OCI-LY7 (cell line): ENCODE measurements around the gene DPM3. TPM values are rescaled to one million over a fixed set of nuclear protein-coding genes. Genes with fewer than 3 reads are reported as not detected.

Source experiments
- BruUV-seq: library from RNA; stranded (reverse); fragments of 400-500 nt; replicated peaks from 2 replicates; lab custom pipeline; 2021; lab: Mats Ljungman, UMichigan
- CTCF ChIA-PET: fragments of 300-600 bp; sonication (Branson Sonifier 250); formaldehyde crosslinking; loops from one replicate; lab custom pipeline; 2022; ENCODE audit warnings: antibody characterized with exemption; ENCODE audit not compliant: unreplicated experiment; lab: Charles Lee
- POLR2A ChIA-PET: fragments of 300-600 bp; sonication (Branson Sonifier 250); formaldehyde crosslinking; loops from one replicate; lab custom pipeline; 2022; ENCODE audit warnings: antibody characterized with exemption; lab: Charles Lee
- DNase-seq: peaks from one replicate; pipeline ENCODE4 v3.0.0-alpha.2; 2015; ENCODE audit warnings: low spot score
- H2AFZ ChIP-seq: fragments of 200-600 bp; sonication (generic), shearing (Covaris generic); 2 replicates; pipeline ENCODE4 v1.6.1; 2014; ENCODE audit warnings: mild to moderate bottlenecking, antibody characterized with exemption, low read length, moderate library complexity
- H3K27ac ChIP-seq: fragments of 200-600 bp; sonication (generic); 2 replicates; pipeline ENCODE4 v1.5.1; 2014; ENCODE audit warnings: mixed run types, low read depth, mild to moderate bottlenecking, moderate library complexity, low read length, inconsistent platforms; ENCODE audit not compliant: poor library complexity, severe bottlenecking
- H3K36me3 ChIP-seq: fragments of 200-600 bp; sonication (generic); 2 replicates; pipeline ENCODE4 v1.6.1; 2014; ENCODE audit warnings: mild to moderate bottlenecking, antibody characterized with exemption, low read length, moderate library complexity, mixed read lengths; ENCODE audit not compliant: insufficient read depth
- H3K4me1 ChIP-seq: fragments of 200-600 bp; sonication (generic); 2 replicates; pipeline ENCODE4 v1.5.1; 2014; ENCODE audit warnings: mild to moderate bottlenecking, low read length; ENCODE audit not compliant: insufficient read depth, poor library complexity, severe bottlenecking
- H3K4me2 ChIP-seq: fragments of 200-600 bp; sonication (generic); 2 replicates; pipeline ENCODE4 v1.6.1; 2014; ENCODE audit warnings: mild to moderate bottlenecking, low read length
- H3K4me3 ChIP-seq: fragments of 200-600 bp; sonication (generic); 2 replicates; pipeline ENCODE4 v1.5.1; 2014; ENCODE audit warnings: mild to moderate bottlenecking, low read depth, low read length; ENCODE audit not compliant: poor library complexity, severe bottlenecking
- H3K79me2 ChIP-seq: fragments of 200-600 bp; sonication (generic); 2 replicates; pipeline ENCODE4 v1.6.1; 2016; ENCODE audit warnings: low read depth, mild to moderate bottlenecking, low read length, moderate library complexity, mixed read lengths; ENCODE audit not compliant: insufficient read depth
- H3K9me2 ChIP-seq: fragments of 200-600 bp; sonication (generic); 2 replicates; pipeline ENCODE4 v1.6.1; 2016; ENCODE audit warnings: mild to moderate bottlenecking, low read length, mixed read lengths; ENCODE audit not compliant: insufficient read depth
- H3K9me3 ChIP-seq: fragments of 200-600 bp; sonication (generic); 2 replicates; pipeline ENCODE4 v1.6.1; 2014; ENCODE audit warnings: mild to moderate bottlenecking, mixed run types, low read length, mixed read lengths
- H4K20me1 ChIP-seq: fragments of 200-600 bp; sonication (generic); 2 replicates; pipeline ENCODE4 v1.6.1; 2014; ENCODE audit warnings: mild to moderate bottlenecking, antibody characterized with exemption, low read length, moderate library complexity, mixed read lengths; ENCODE audit not compliant: insufficient read depth
- CTCF ChIP-seq: fragments of 200-600 bp; sonication (generic); conservative IDR thresholded peaks from 2 replicates; pipeline ENCODE4 v1.5.1; 2014; ENCODE audit warnings: mild to moderate bottlenecking, antibody characterized with exemption, low read length, moderate library complexity, mixed read lengths
- EZH2phosphoT487 ChIP-seq: fragments of 200-600 bp; sonication (generic); IDR thresholded peaks from 2 replicates; pipeline ENCODE4 v1.6.1; 2018; ENCODE audit warnings: low read depth, borderline replicate concordance, mild to moderate bottlenecking, mixed run types, antibody characterized with exemption, low read length, moderate library complexity, mixed read lengths
- intact Hi-C: fragments of 100-400 bp; cut with micrococcal nuclease; formaldehyde crosslinking; loops from one replicate; pipeline ENCODE4 v1.10.0; 2022; ENCODE audit not compliant: unreplicated experiment
- total RNA-seq, 2 experiments: library from RNA; depleted of rRNA in 1 of 2; stranded (reverse); fragments of >200 nt in 1 of 2; shearing (Covaris generic) in 1 of 2; gene quantifications; 2 replicates each; pipeline ENCODE4 v1.2.3, GENCODE V29; 2014 to 2022

The DPM3 gene
- total RNA-seq, 2 experiments from 2014 or later: 32.5 to 65.9 TPM

- CTCF ChIA-PET: no interaction called here
- no TSS peak for BruUV-seq
Measured at GRCh38 chr1:155179112-155180031, 39.0 kb upstream of the DPM3 start.

GRCh38 chr1:155178441-155179111, 38.2 kb upstream of the DPM3 start:
- no peak for TF ChIP-seq CTCF
- no peak for TF ChIP-seq EZH2phosphoT487
- CTCF ChIA-PET: no interaction called here
- POLR2A ChIA-PET: interaction anchor here (1.2 kb wide), 1 partner anchor 48 kb away, joined by 4 read pairs; no protein-coding TSS in a partner anchor
- no TSS peak for BruUV-seq
- Histone ChIP-seq H3K79me2 (no peaks in the 10 kb centered on the region), H3K4me1 (peaks cover 21% of the 10 kb centered on the region), H3K9me2 (no peaks in the 10 kb centered on the region), H3K4me3 (no peak overlapping the region), H3K36me3 (no peaks in the 10 kb centered on the region), H4K20me1 (no peaks in the 10 kb centered on the region), H3K9me3 (no peaks in the 10 kb centered on the region), H3K27ac (no peak overlapping the region), H3K4me2 (no peak overlapping the region), H2AFZ (no peak overlapping the region)
- intact Hi-C loops: loop anchor here (5.0 kb wide), 1 partner anchor 144 kb away; the partner anchor contains the start of gene RUSC1
- no peak for DNase-seq

More at GRCh38 chr1:155179112-155180031, 39.0 kb upstream of the DPM3 start:
- Histone ChIP-seq H3K9me3 (no peaks in the 10 kb centered on the region), H3K9me2 (no peaks in the 10 kb centered on the region), H4K20me1 (no peaks in the 10 kb centered on the region), H3K4me3 (no peak overlapping the region), H3K79me2 (no peaks in the 10 kb centered on the region), H3K36me3 (no peaks in the 10 kb centered on the region), H3K27ac (no peak overlapping the region), H3K4me1 (peaks cover 15% of the 10 kb centered on the region), H3K4me2 (no peak overlapping the region), H2AFZ (no peak overlapping the region)
- POLR2A ChIA-PET: interaction anchor here (1.2 kb wide), 1 partner anchor 22 kb away, joined by 3 read pairs; no protein-coding TSS in a partner anchor
- TF ChIP-seq CTCF (no peak), EZH2phosphoT487 (no peak)
- DNase-seq: no peak
- intact Hi-C loops: loop anchor here (5.0 kb wide), 1 partner anchor 143 kb away; the partner anchor contains the start of gene RUSC1
